Activated CD4-positive, alpha-beta T cell treated with anti-CD3 and anti-CD28 coated beads, Interleukin-2, amount 50 U/mL, for 48 hours (primary cell): ENCODE measurements around the gene ACSBG1.

ENCODE experiments used
- DNase-seq, 2 experiments: peaks; one replicate each; pipeline ENCODE4 v3.0.0-alpha.2; 2020

Gene ACSBG1

GRCh38 chr15:78216276-78217104 lies 17.9 kb downstream of the ACSBG1 start:
- no peak for DNase-seq

DNA sequence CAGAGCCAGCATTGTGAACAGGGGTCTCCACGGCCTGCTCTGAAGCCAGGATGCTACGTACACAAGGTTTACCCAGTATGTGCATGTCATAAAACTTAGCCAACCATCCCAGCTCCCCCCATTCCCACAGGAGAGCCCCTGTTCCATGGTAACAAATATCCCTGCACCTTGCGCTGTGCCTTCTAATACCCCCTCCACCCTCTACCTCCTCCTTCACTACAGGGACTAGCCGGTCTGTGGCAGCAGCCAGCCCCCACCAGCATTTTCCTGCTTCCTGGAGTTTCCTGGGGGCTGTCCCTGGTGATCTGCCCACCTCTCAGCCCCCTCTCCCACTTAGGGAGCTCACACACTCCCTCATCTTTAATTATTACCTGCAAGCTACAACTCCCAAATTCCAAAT lies 20.4 kb downstream of the ACSBG1 start:
- no peak for DNase-seq

DNA sequence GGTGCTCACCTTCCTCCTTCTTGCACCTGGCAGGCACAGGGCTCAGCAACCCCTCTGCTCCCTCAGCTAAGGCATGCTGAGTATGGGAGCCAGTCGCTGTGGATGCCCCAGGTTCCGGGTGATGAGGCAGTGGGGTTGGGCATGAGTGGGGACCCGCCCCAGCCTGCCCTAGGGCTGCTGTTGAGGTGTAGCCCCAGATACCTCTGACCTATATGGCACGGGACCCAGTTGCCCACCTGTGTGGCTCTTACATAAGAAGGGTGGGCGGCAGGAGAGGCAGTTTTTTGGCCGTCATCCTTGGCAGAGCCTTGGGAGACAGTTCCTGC lies 21.0 kb downstream of the ACSBG1 start:
- no peak for DNase-seq

- no peak for DNase-seq
Measured at GRCh38 chr15:78212546-78213424, 21.6 kb downstream of the ACSBG1 start.

GRCh38 chr15:78212008-78212407 lies 22.4 kb downstream of the ACSBG1 start:
- DNase-seq, result no peak

GRCh38 chr15:78211189-78211921 lies 23.0 kb downstream of the ACSBG1 start:
- no peak for DNase-seq

DNA sequence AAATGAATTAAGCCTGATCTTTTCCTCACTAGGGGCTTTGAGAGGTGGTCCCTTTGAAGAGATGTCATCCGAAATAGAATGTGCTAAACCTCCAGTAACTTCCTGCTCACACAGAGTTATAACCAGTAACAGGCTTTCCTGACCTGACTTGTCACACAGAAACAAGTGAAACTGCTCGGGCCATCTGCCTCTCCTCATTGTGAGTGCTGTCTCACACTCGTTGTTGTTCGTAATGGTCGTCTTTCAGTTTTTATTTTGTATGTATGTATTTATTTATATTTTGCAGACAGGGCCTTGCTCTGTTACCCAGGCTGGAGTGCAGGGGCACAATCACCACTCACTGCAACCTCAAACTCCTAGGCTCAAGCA lies 24.0 kb downstream of the ACSBG1 start:
- no peak for DNase-seq

DNA sequence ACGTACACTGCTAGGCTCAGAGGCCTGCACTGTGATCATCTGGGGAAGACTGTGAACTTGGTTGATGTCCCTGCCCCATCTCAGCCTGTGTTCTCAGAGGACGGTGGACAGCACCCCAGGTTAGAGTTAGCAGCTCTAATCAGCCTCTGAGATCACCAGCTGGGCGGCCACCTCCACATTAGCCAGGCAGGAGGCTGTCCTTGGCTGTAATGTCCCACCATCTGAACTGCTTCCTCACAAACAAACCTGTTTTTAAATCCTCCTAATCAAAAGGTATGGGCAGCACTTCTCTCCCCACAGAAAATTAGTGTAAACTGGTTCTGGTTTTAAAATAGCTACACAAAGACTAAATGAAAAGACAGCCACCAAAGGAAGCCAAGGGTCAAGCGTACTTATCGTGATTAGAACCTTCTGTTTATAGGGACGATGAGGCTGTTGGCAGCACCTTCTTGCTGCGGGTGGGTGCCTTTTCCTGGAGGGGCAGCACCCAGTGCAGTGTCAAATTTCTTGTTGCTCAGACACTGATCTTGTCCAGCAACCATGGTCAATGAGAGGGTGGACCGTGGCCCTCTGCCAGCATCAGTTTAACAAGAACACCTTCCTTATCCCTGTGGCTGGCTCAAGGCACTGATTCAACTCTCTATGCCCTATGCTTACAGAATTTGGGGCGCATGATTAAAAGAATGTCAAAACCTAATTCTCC lies 24.6 kb downstream of the ACSBG1 start:
- DNase-seq, result no peak

DNA sequence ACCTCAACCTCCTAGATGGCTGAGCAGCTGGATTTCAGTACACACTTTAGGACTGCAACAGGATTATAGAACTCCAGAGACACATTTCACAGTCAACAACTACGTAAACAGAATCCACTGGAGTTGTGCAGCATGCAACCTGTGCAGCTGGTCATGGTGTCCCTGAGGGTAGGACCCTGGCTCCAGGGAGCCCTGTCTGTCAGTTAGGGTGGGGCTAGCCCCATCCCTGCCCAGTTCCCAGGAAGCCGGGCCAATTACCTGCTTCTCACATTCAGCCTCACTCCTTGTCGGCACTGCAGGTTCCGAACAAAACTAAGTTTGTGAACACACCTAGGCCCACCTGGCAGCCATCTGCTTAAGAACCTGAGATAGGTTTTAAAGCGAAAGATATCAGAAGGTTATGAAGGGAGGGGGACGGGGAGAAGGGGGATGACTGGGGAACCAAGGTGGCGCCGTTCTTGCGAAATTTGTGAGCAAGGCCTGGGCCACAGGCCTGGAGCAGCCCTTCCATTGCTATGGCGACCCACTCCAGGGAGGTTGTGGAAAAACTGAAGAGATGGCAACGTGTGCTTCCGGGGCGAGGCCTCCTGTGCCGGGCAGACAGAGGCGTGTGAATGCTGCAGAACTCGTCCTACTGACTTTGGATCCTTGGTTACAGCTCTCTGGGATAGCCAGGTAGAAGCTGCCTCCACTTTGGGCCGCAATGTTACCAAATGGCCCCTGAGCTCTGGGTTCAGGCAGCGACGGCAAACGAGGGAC lies 25.3 kb downstream of the ACSBG1 start:
- no peak for DNase-seq

- no peak for DNase-seq
Measured at GRCh38 chr15:78208341-78208844, 26.0 kb downstream of the ACSBG1 start.

DNA sequence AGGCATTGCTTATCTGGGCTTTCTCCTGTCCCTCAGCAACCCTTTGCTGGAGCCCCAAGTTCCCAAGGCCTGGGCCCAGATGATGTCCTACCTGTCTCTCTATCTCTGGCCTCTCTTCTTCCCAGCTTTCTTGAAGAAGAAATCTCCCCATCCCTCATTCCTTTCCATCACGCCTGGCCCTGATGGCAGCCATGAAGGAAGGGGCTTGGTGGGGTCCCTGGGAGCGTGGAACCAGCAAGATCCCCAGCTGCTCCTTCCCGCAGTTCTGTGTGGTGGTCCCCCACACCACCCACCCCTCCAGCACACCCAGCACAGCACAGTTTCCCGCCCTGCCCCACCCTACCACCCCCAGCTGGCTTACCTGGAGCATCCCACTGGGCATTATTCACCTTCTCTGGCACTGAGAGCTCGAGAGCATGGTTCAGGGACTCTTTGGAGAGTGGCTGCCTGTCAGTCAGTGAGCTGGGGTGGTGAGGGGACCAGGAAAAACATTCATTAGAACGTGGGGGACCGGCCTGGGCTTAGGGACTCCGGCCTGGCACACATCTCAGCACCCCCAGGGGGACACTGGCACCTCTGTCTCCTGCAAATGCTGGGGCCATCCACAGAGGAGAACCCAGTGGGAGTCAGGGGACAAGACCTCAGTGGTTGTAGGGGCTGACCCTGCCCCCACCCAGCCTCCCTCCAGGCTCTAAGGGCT lies 26.6 kb downstream of the ACSBG1 start:
- DNase-seq, result no peak

GRCh38 chr15:78207110-78207458 lies 27.3 kb downstream of the ACSBG1 start:
- no peak for DNase-seq

DNA sequence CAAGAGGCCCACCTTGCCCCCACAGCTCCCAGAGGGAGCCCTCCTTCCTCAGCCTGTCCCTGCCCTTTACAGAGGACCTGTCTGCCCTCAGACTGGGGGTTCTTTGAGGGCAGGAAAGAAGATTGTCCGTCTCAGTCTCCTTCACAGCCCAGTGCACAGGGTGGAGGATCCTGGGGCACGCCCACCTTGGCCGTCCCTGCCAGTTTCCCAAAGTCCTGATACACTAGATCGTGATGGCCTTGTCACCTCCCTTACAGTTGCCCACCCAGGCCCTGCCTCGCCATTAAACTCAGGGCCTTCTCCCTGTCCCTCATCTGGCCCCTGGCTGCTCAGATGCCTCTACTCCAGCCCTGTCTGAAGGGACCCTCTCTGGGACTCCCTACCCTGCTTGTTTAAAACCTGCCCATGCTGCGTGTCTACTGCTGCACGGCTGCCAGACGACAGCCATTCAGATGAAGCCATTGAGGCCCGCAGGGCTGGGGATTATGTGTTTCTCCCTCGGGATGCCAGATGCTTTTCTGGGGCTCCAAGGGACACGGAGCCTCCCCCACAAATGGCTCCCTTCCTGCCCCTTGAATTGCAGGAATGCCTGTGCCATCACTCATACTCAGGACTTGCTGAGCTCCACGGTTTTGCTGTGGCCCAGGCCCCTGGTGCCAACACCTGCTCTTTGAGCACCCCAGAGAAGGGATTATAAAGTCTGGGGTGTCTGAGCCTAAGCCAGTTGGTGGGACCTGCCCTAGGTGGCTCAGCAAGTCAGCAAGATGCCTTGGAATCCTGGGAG lies 27.8 kb downstream of the ACSBG1 start:
- DNase-seq, result no peak

DNA sequence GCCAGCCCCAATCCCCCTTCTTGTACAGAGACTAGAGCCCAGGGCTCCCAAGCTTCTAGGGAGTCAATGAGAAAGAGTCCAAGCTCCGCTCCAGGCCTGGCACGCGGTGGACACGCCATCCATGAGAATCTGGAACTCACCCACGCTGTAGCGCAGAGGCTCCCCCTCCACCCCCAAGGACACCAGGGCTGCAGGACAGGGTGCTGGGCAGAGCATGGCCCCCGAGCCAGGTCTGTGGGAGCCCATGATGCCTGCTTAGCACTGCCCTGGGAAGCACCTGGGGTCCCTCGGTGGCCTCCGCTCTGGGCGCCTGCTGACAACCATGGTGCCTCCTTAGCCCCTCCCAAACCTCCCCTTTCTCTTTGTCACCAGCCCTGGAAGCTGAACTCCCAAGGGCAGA lies 28.5 kb downstream of the ACSBG1 start:
- no peak for DNase-seq

DNA sequence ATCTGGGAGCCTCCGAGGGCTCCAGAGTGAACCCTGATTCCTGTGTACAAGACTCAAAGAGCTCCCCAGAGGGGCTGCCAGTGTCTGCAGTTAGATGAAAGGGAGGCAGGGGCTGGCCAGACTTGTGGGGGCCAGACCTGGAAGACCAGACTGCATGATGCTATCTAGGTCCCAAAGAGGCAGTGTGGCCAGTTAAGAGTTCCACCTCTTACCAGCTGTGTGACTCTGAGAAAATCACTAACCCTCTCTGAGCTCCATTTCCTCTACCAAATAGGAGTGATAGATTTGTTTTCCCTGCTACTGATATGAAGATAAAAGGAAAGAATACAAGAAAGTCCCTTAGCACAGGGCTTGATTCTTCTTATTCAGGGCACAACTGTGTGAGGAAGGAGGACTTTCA lies 29.0 kb downstream of the ACSBG1 start:
- DNase-seq, result no peak

DNA sequence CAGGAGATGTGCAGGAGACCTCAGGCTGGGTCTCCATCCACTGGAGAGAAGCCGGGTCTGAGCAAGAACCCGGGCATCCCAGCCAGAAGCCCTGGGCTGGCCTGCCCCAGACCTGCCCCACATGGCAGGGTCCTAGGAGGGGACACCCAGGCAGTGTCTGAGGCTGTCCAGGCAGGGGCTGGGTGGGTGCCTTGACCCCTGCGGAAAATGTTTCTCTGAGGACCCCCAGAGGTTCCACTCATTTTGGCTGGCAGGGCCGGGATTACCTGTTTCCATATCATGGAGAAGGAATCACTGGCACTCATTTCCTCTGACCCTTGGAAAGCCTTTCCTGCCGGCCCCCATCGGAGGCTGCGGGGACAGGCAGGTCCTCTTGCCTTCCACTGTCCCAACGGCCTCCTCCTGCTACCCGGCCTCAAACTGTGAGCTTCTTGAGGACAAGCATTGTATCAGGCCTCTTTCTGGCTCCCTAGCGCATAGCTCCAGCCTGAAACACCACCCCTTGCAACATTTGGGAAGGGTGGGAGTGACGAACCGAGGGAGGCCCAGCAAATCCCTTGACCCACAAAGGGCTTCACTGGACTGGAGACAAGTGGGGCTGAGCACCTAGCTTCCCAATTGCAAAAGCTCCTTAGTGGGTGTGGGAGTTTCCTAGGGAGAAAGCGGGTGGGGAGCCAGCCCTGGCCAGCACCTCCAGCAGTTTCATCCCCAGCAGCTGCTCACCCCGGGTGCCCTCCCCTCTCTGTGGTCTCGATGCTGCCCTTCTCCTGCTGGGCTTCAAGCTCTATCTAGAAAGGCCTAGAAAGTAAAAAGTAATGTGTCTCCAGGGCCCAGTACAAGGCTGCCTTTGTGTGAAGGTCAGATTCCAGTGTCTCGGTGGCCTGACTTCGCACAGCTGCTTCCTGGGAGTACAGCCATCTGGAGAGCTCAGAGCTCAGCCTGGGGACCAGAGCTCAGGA lies 29.7 kb downstream of the ACSBG1 start:
- no peak for DNase-seq

GRCh38 chr15:78203346-78204225 lies 30.8 kb downstream of the ACSBG1 start:
- no peak for DNase-seq
